Spleen (tissue), 11 donors: Measurements from ENCODE around the gene TACSTD2. TPM values are rescaled to one million over a fixed set of nuclear protein-coding genes. Genes with fewer than 3 reads are reported as not detected.
"Not testable (repeated sequence)": the region's sequence is repeated elsewhere in the genome, so short reads cannot be mapped to it uniquely, and the experiment has no call there.

Source experiments
- DNase-seq: peaks from one replicate; pipeline ENCODE4 v3.0.0-alpha.2; 2020
- H3K27ac ChIP-seq, 8 donors: fragments of 200-600 bp; sonication (generic) in 7 of 8; 1 replicate in 4 of 8; 2 replicates in 4 of 8; pipeline versions ENCODE4 v1.5.0 to v1.8.0; 2016 to 2021; ENCODE audit warnings: inconsistent platforms in 4 of 8, mild to moderate bottlenecking in 4 of 8, moderate library complexity in 1 of 8
- H3K27me3 ChIP-seq, 7 donors: fragments of 200-600 bp; sonication (generic) in 6 of 7; replicated peaks in 1 of 7; 1 replicate in 4 of 7; 2 replicates in 3 of 7; pipeline versions ENCODE4 v1.5.0 to v1.8.0; 2016 to 2021; ENCODE audit warnings: inconsistent platforms in 3 of 7, mild to moderate bottlenecking in 1 of 7
- H3K36me3 ChIP-seq, 6 donors: fragments of 200-600 bp; sonication (generic) in 5 of 6; 1 replicate in 4 of 6; 2 replicates in 2 of 6; pipeline versions ENCODE4 v1.5.0 to v1.8.0; 2016 to 2021; ENCODE audit warnings: inconsistent platforms in 2 of 6
- H3K4me1 ChIP-seq, 6 donors: fragments of 200-600 bp; sonication (generic) in 5 of 6; 1 replicate in 3 of 6; 2 replicates in 3 of 6; pipeline versions ENCODE4 v1.5.0 to v1.8.0; 2016 to 2021; ENCODE audit warnings: inconsistent platforms in 3 of 6
- H3K4me3 ChIP-seq, 8 donors: fragments of 200-600 bp; sonication (generic) in 7 of 8; 1 replicate in 4 of 8; 2 replicates in 4 of 8; pipeline versions ENCODE4 v1.5.0 to v1.8.0; 2016 to 2021; ENCODE audit warnings: inconsistent platforms in 4 of 8, mild to moderate bottlenecking in 4 of 8, moderate library complexity in 2 of 8
- H3K9me3 ChIP-seq, 8 donors: fragments of 200-600 bp; sonication (generic) in 7 of 8; 1 replicate in 4 of 8; 2 replicates in 4 of 8; pipeline versions ENCODE4 v1.5.0 to v1.8.0; 2016 to 2021; ENCODE audit warnings: inconsistent platforms in 4 of 8
- POLR2A ChIP-seq, 3 donors: fragments of 450-650 bp; IDR thresholded peaks; one replicate each; pipeline ENCODE4 v1.5.1; 2017; ENCODE audit warnings: antibody characterized with exemption in 3 of 3, mild to moderate bottlenecking in 1 of 3
- POLR2AphosphoS5 ChIP-seq, 3 donors: sonication (generic); formaldehyde crosslinking; IDR thresholded peaks; one replicate each; pipeline ENCODE4 v1.5.1; 2017; ENCODE audit warnings: antibody characterized with exemption in 3 of 3
- WGBS, 5 donors: extraction: QIAGEN DNeasy Blood & Tissue Kit in 3 of 5; methylation state at CpG; one replicate each; pipeline versions ENCODE4 v1.1.5 to v1.1.7; 2013 to 2018; 5-methylcytosine and 5-hydroxymethylcytosine counted together
- intact Hi-C: fragments of 100-400 bp; cut with DNase I; formaldehyde crosslinking; loops from one replicate; pipeline ENCODE4 v1.15.0; 2023; ENCODE audit warnings: low total_unique reads
- polyA plus RNA-seq, 3 donors: library from polyadenylated mRNA; stranded (reverse); fragments of 200-250 nt; gene quantifications; one replicate each; pipeline ENCODE4 v1.2.1, GENCODE V29; 2013
- total RNA-seq, 7 donors: library from RNA; depleted of rRNA in 3 of 7; stranded (reverse); fragments of >200 nt in 3 of 7; fragmentation: NEBNext Ultra II Directional in 4 of 7; extraction: Animal tissue kit (Norgen Biotek cat#: 25700) in 4 of 7; gene quantifications; one replicate each; pipeline versions ENCODE4 v1.1.0 to v1.2.1, GENCODE V29; 2016 to 2021
- TF ChIP-seq, protein P1 (sequence below), 11 experiments: fragments of 200-600 bp in 7 of 11; fragments of 450-650 bp in 4 of 11; sonication (generic) in 4 of 11; IDR thresholded peaks in 8 of 11; conservative IDR thresholded peaks in 3 of 11; 1 replicate in 7 of 11; 2 replicates in 4 of 11; pipeline versions ENCODE4 v1.4.0 to v1.8.0; 2016 to 2021; ENCODE audit warnings: antibody characterized with exemption in 11 of 11, inconsistent platforms in 4 of 11, mild to moderate bottlenecking in 1 of 11
- donor health status: healthy with polysubstance abuse.
- donor health status: DM: no; HTN: no; CAD: no; lungs with moderate emphysema.
- donor health status: DM: no; HTN: no; CAD: no.
- donor health status: Bipolar disorder and iron deficiency.
- donor health status: healthy.
- donor health status: DM: no; HTN: no; CAD: no.
- donor health status: DM: yes; HTN: yes; CAD: no.

Gene TACSTD2
- total and polyA plus RNA-seq, 10 donors, result 0.35 to 1.7 (median 0.61) TPM; not detected in 1

DNA sequence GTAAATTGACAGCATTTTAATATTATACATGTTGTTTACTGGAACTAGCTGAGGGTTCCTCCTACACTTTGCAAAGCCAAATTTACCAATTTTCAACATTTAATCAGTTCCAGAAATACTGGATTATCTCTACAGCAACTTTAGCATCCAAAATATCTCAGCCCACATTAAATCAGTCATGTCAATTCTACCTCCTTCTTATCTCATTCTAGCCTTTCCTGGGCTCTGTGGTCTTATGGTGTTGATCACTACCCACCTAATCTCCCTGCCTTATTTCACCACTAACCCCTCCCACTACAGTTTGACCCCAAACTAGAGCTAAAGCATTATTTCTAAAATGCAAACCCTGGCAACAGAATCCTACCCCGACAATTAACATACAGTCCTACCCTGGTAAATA, 33.8 kb downstream of the TACSTD2 start:
- peaks cover 8 to 51% (median 13%) of the 10 kb centered on the region in 6 donors for H3K4me1 ChIP-seq
- peaks cover 0 to 8% (median 0%) of the 10 kb centered on the region in 6 donors for H3K36me3 ChIP-seq
- no peak for DNase-seq
- intact Hi-C loops, result no loop called here
- H3K9me3 ChIP-seq, result no peaks in the 10 kb centered on the region
- no peak overlapping the region for H3K4me3 ChIP-seq
- no peak overlapping the region for H3K27ac ChIP-seq
- TF ChIP-seq POLR2AphosphoS5 (IDR thresholded peaks at IDR 0.05), result no peak
- H3K27me3 ChIP-seq, result no peaks in the 10 kb centered on the region
- WGBS, 5 donors, result 90 to 98% (median 96%) methylated on average over 1 of the region's 1 CpG

DNA sequence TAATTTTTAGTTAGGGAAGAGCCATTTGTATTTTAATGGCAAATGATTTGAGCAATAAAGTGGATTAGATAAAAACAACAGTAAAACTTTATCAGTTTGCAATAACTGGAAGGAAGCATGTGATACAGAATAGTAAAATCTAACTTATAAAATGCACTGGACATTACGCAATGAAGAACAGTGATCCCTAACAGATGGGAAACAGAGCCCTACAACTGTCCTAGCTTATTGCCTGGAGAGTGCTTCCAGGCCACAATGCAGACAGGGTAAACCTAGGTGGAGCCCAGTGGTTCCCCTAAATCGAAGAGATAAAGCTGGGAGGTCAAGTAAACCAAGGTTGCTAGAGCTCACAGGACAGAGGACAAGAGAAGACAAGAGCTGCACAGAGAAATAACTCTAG, 37.5 kb downstream of the TACSTD2 start:
- Histone ChIP-seq H3K27ac (no peak overlapping the region), H3K4me3 (no peak overlapping the region), H3K36me3 (peaks cover 0 to 22% (median 3%) of the 10 kb centered on the region in 6 donors), H3K9me3 (no peaks in the 10 kb centered on the region), H3K27me3 (no peaks in the 10 kb centered on the region), H3K4me1 (peaks cover 0 to 29% (median 0%) of the 10 kb centered on the region in 6 donors)
- DNase-seq, result no peak
- TF ChIP-seq POLR2AphosphoS5 (IDR thresholded peaks at IDR 0.05) (no peak), POLR2A (IDR thresholded peaks at IDR 0.05) (no peak)
- TF ChIP-seq, protein P1, sequence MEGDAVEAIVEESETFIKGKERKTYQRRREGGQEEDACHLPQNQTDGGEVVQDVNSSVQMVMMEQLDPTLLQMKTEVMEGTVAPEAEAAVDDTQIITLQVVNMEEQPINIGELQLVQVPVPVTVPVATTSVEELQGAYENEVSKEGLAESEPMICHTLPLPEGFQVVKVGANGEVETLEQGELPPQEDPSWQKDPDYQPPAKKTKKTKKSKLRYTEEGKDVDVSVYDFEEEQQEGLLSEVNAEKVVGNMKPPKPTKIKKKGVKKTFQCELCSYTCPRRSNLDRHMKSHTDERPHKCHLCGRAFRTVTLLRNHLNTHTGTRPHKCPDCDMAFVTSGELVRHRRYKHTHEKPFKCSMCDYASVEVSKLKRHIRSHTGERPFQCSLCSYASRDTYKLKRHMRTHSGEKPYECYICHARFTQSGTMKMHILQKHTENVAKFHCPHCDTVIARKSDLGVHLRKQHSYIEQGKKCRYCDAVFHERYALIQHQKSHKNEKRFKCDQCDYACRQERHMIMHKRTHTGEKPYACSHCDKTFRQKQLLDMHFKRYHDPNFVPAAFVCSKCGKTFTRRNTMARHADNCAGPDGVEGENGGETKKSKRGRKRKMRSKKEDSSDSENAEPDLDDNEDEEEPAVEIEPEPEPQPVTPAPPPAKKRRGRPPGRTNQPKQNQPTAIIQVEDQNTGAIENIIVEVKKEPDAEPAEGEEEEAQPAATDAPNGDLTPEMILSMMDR (IDR thresholded peaks at IDR 0.05 in 8 of 11, conservative IDR thresholded peaks at IDR 0.05 in 3 of 11), result no peak
- 59 to 92% (median 73%) methylated on average over 2 of the region's 2 CpGs for WGBS, 5 donors
- intact Hi-C loops, result no loop called here

DNA sequence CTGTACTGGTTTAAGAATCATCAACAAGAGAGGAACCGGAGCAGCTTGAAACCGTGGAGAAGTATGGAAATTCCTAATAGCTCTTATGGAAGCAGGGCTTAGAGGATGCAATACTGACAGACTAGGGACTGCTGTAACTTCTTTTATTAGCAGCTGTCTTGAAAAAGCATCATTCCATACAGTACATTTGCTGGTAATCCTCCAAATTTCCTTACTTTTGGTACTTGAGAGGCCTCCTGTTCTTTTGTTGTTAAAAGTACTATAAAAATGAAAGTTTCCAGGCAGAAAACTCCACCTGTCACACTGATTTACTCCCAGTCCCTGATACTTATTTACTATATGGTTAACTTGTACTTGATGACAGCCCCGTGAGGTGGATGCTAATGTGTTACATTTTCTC, 38.2 kb downstream of the TACSTD2 start:
- peaks cover 0 to 22% (median 3%) of the 10 kb centered on the region in 6 donors for H3K36me3 ChIP-seq
- DNase-seq, result no peak
- TF ChIP-seq, protein P1 (IDR thresholded peaks at IDR 0.05 in 8 of 11, conservative IDR thresholded peaks at IDR 0.05 in 3 of 11), result no peak
- TF ChIP-seq POLR2A (IDR thresholded peaks at IDR 0.05), result no peak
- no peak for TF ChIP-seq POLR2AphosphoS5 (IDR thresholded peaks at IDR 0.05)

DNA sequence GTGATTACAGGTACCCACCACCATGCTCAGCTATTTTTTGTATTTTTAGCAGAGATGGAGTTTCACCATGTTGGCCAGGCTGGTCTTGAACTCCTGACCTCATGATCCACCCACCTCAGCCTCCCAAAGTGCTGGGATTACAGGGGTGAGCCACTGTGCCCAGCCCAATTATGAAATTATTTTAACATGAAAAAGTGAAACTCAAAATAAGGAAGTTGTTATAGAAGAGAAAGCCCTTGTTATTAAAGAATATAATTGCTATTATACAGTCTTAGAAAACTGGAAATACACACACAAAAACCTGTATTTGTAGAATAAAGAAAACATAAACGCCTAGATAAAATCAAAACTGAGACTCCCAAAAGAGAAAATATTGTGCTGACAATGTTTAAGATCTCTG, 45.2 kb downstream of the TACSTD2 start:
- H3K9me3 ChIP-seq, H3K27ac ChIP-seq, H3K27me3 ChIP-seq, DNase-seq, H3K4me3 ChIP-seq, intact Hi-C loops: not testable (repeated sequence)
- Histone ChIP-seq H3K36me3 (peaks cover 0 to 30% (median 3%) of the 10 kb centered on the region in 6 donors), H3K4me1 (peaks cover 0 to 18% (median 4%) of the 10 kb centered on the region in 6 donors)
- 78 to 91% (median 84%) methylated on average over 1 of the region's 1 CpG for WGBS, 5 donors

More for the DNA sequence above, 38.2 kb downstream of the TACSTD2 start:
- intact Hi-C loops, result no loop called here
- H3K27me3 ChIP-seq, result no peaks in the 10 kb centered on the region
- no peaks in the 10 kb centered on the region for H3K9me3 ChIP-seq
- no peak overlapping the region for H3K4me3 ChIP-seq
- no peak overlapping the region for H3K27ac ChIP-seq
- H3K4me1 ChIP-seq, result peaks cover 0 to 21% (median 0%) of the 10 kb centered on the region in 6 donors
- WGBS, 5 donors, result 91 to 96% (median 93%) methylated on average over 3 of the region's 3 CpGs

DNA sequence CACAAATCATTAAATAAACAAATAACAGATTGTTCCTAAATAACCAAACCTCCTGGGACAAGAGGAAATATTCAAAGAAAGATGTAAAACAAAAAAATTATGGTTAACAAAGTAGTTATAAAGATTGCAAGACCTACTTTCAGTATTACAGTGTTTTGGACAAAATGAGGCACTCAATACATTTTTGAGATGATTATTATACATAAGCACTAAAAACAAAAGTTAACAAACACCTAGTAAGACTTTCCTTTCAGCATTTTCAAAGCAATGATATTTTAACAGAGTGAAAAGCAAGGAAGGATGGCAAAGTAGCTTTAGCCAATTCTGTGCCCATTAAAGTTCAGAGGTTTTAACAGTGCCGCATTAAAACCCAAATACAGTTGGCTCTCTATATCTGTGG, 47.8 kb downstream of the TACSTD2 start:
- Histone ChIP-seq H3K4me3 (no peak overlapping the region), H3K9me3 (no peaks in the 10 kb centered on the region), H3K36me3 (peaks cover 0 to 43% (median 8%) of the 10 kb centered on the region in 6 donors), H3K4me1 (peaks cover 0 to 18% (median 4%) of the 10 kb centered on the region in 6 donors), H3K27ac (no peak overlapping the region), H3K27me3 (no peaks in the 10 kb centered on the region)
- no peak for DNase-seq
- 94 to 100% (median 97%) methylated on average over 1 of the region's 1 CpG for WGBS, 5 donors
- no peak for TF ChIP-seq POLR2A (IDR thresholded peaks at IDR 0.05)
- TF ChIP-seq, protein P1 (IDR thresholded peaks at IDR 0.05 in 8 of 11, conservative IDR thresholded peaks at IDR 0.05 in 3 of 11), result no peak
- intact Hi-C loops, result no loop called here
